Astrocyte (in vitro differentiated cells and primary cell): Measurements from ENCODE around the gene STRBP. TPM values are rescaled to one million over a fixed set of nuclear protein-coding genes. Genes with fewer than 3 reads are reported as not detected.
"Not testable (repeated sequence)": the region's sequence is repeated elsewhere in the genome, so short reads cannot be mapped to it uniquely, and the experiment has no call there.

ENCODE experiments used
- DNase-seq: peaks from one replicate; pipeline ENCODE4 v3.0.0-alpha.2; 2010; ENCODE audit warnings: low read depth
- FAIRE-seq: peaks from 2 replicates; lab custom pipeline; 2011; peaks lifted over from hg19 to GRCh38; lab: Jason Lieb, UNC
- H2AFZ ChIP-seq: 2 replicates; pipeline ENCODE4 v1.6.0; 2012; ENCODE audit warnings: low read depth, low read length, inconsistent platforms
- H3K27ac ChIP-seq: 2 replicates; pipeline ENCODE4 v1.5.1; 2011; ENCODE audit warnings: low read depth, low read length, inconsistent platforms
- H3K27me3 ChIP-seq: 2 replicates; pipeline ENCODE4 v1.6.0; 2011; ENCODE audit warnings: low read length, inconsistent platforms; ENCODE audit not compliant: insufficient read depth
- H3K36me3 ChIP-seq: 2 replicates; pipeline ENCODE4 v1.5.1; 2011; ENCODE audit warnings: low read length, inconsistent platforms; ENCODE audit not compliant: insufficient read depth
- H3K4me1 ChIP-seq: 2 replicates; pipeline ENCODE4 v1.5.1; 2011; ENCODE audit warnings: low read length, inconsistent platforms; ENCODE audit not compliant: insufficient read depth
- H3K4me2 ChIP-seq: 2 replicates; pipeline ENCODE4 v1.6.0; 2012; ENCODE audit warnings: low read length, inconsistent platforms
- H3K4me3 ChIP-seq: 2 replicates; pipeline ENCODE4 v1.5.1; 2011; ENCODE audit warnings: low read depth, mild to moderate bottlenecking, low read length, inconsistent platforms; ENCODE audit not compliant: insufficient read depth
- H3K79me2 ChIP-seq: 2 replicates; pipeline ENCODE4 v1.6.0; 2012; ENCODE audit warnings: mild to moderate bottlenecking, low read length, inconsistent platforms; ENCODE audit not compliant: insufficient read depth
- H3K9ac ChIP-seq: 2 replicates; pipeline ENCODE4 v1.6.0; 2012; ENCODE audit warnings: mild to moderate bottlenecking, low read length, inconsistent platforms
- H3K9me3 ChIP-seq: 2 replicates; pipeline ENCODE4 v1.5.1; 2012; ENCODE audit warnings: low read depth, mild to moderate bottlenecking, low read length, inconsistent platforms; ENCODE audit not compliant: insufficient read depth
- H4K20me1 ChIP-seq: 2 replicates; pipeline ENCODE4 v1.6.0; 2012; ENCODE audit warnings: low read length, inconsistent platforms; ENCODE audit not compliant: insufficient read depth
- H3K27ac Mint-ChIP-seq: one replicate; pipeline ENCODE4 v1.8.0; 2021; ENCODE audit warnings: mild to moderate bottlenecking, mixed read lengths; ENCODE audit not compliant: unreplicated experiment
- H3K27me3 Mint-ChIP-seq: one replicate; pipeline ENCODE4 v1.8.0; 2021; ENCODE audit warnings: low read depth, mixed read lengths; ENCODE audit not compliant: unreplicated experiment
- H3K36me3 Mint-ChIP-seq: one replicate; pipeline ENCODE4 v1.8.0; 2021; ENCODE audit warnings: low read depth, mixed read lengths; ENCODE audit not compliant: unreplicated experiment
- H3K4me1 Mint-ChIP-seq: one replicate; pipeline ENCODE4 v1.8.0; 2021; ENCODE audit warnings: low read depth, mixed read lengths; ENCODE audit not compliant: unreplicated experiment
- H3K4me3 Mint-ChIP-seq: one replicate; pipeline ENCODE4 v1.8.0; 2021; ENCODE audit warnings: mild to moderate bottlenecking, moderate library complexity, mixed read lengths; ENCODE audit not compliant: unreplicated experiment
- H3K9me3 Mint-ChIP-seq: one replicate; pipeline ENCODE4 v1.8.0; 2021; ENCODE audit warnings: mild to moderate bottlenecking, mixed read lengths; ENCODE audit not compliant: unreplicated experiment
- EZH2 ChIP-seq: IDR thresholded peaks from 2 replicates; pipeline ENCODE4 v1.6.1; 2012; ENCODE audit warnings: mild to moderate bottlenecking, low read length, inconsistent platforms; ENCODE audit not compliant: insufficient read depth
- total RNA-seq: library from RNA; stranded (reverse); gene quantifications from 2 replicates; pipeline ENCODE4 v1.2.1, GENCODE V29; 2021
- TF ChIP-seq, protein P1 (sequence below): IDR thresholded peaks from 2 replicates; pipeline ENCODE4 v1.5.1; 2011; ENCODE audit warnings: low read depth, mild to moderate bottlenecking, inconsistent platforms, low read length, moderate library complexity; ENCODE audit not compliant: insufficient read depth

The STRBP gene
- total RNA-seq, 1 donor from 2014 or later, result 13.1 TPM

DNA sequence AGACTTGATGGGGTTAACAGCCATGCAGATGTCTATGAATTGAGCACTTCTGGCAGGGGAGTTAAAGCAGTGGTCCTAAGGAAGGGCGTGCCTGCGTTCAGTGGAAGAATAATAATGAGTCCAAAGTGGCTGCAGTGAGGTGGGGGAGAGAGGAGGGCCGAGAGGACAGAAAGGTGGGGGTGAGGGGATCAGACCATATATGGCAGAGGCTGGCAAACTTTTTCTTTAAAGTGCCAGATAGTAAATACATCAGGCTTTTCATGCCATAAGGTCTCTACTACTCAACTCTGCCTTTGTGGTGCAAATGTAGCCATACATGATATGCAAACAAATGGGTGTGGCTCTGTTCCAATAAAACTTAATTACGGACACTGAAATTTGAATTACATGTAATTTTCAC lies 77.1 kb downstream of the STRBP start:
- Mint-ChIP-seq H3K27me3 (no peaks in the 10 kb centered on the region), H3K4me3 (no peak overlapping the region), H3K36me3 (no peaks in the 10 kb centered on the region), H3K9me3 (peaks cover 3% of the 10 kb centered on the region), H3K27ac (no peak overlapping the region), H3K4me1 (no peaks in the 10 kb centered on the region)
- TF ChIP-seq, protein P1, sequence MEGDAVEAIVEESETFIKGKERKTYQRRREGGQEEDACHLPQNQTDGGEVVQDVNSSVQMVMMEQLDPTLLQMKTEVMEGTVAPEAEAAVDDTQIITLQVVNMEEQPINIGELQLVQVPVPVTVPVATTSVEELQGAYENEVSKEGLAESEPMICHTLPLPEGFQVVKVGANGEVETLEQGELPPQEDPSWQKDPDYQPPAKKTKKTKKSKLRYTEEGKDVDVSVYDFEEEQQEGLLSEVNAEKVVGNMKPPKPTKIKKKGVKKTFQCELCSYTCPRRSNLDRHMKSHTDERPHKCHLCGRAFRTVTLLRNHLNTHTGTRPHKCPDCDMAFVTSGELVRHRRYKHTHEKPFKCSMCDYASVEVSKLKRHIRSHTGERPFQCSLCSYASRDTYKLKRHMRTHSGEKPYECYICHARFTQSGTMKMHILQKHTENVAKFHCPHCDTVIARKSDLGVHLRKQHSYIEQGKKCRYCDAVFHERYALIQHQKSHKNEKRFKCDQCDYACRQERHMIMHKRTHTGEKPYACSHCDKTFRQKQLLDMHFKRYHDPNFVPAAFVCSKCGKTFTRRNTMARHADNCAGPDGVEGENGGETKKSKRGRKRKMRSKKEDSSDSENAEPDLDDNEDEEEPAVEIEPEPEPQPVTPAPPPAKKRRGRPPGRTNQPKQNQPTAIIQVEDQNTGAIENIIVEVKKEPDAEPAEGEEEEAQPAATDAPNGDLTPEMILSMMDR, result no peak
- no peak for TF ChIP-seq EZH2
- H3K9me3 ChIP-seq, result no peaks in the 10 kb centered on the region
- H2AFZ ChIP-seq, result no peak overlapping the region
- no peak overlapping the region for H3K9ac ChIP-seq
- DNase-seq, result no peak
- H3K4me3 ChIP-seq, result no peak overlapping the region
- H3K4me1 ChIP-seq, result no peaks in the 10 kb centered on the region
- H3K36me3 ChIP-seq, result no peaks in the 10 kb centered on the region
- H3K27me3 ChIP-seq, result no peaks in the 10 kb centered on the region
- H3K4me2 ChIP-seq, result no peak overlapping the region
- no peaks in the 10 kb centered on the region for H3K79me2 ChIP-seq
- no peak overlapping the region for H3K27ac ChIP-seq
- no peak for FAIRE-seq
- no peaks in the 10 kb centered on the region for H4K20me1 ChIP-seq

DNA sequence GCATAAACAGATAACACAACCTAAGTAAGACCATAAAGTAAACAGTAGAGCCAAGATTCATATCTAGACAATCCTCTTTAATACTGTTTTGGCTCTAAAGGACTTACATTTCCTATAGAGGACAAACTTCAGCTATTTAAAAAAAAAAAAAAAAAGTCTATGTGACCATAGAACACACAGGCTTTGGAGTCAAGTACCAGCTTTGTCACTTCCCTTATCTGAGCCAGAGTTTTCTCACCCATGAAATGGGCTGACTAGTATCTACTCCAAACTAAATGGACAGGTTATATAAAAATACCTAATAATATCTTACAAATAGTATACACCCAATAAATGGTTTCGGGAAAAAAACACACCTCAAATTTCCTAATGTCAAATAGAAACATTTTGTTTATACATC lies 81.3 kb downstream of the STRBP start:
- H3K27me3 ChIP-seq, result no peaks in the 10 kb centered on the region
- no peaks in the 10 kb centered on the region for H3K9me3 ChIP-seq
- Mint-ChIP-seq H3K4me3 (no peak overlapping the region), H3K4me1 (no peaks in the 10 kb centered on the region), H3K27me3 (no peaks in the 10 kb centered on the region), H3K36me3 (no peaks in the 10 kb centered on the region), H3K9me3 (peaks cover 3% of the 10 kb centered on the region), H3K27ac (no peak overlapping the region)
- FAIRE-seq (no peak), DNase-seq (no peak)
- H2AFZ ChIP-seq, result no peak overlapping the region
- H3K9ac ChIP-seq, result no peak overlapping the region
- no peak overlapping the region for H3K4me2 ChIP-seq
- H3K27ac ChIP-seq, result no peak overlapping the region
- H3K4me3 ChIP-seq, result no peak overlapping the region
- H3K36me3 ChIP-seq, result no peaks in the 10 kb centered on the region
- H3K4me1 ChIP-seq, result no peaks in the 10 kb centered on the region
- no peaks in the 10 kb centered on the region for H3K79me2 ChIP-seq
- H4K20me1 ChIP-seq, result no peaks in the 10 kb centered on the region
- TF ChIP-seq, protein P1, result no peak
- no peak for TF ChIP-seq EZH2

DNA sequence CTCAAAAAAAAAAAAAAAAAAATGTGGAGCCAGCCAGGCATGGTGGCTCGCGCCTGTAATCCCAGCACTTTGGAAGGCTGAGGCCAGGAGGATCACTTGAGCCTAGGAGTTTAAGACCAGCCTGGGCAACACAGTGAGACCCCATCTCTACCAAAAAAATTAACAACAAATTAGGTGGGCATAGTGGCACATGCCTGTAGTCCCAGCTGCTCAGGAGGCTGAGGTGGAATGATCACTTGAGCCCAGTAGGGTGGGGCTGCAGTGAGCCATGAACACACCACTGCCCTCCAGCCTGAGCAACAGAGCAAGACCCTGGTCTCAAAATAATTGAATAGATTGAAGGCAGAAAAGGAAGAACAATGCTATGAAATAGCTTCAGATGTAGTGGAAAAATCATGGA lies 82.4 kb downstream of the STRBP start:
- H3K9me3 Mint-ChIP-seq, H3K9ac ChIP-seq, H3K4me1 ChIP-seq, H3K27ac Mint-ChIP-seq, H3K27me3 Mint-ChIP-seq, H3K36me3 ChIP-seq, FAIRE-seq, H3K4me1 Mint-ChIP-seq, H3K27ac ChIP-seq, H3K27me3 ChIP-seq, H2AFZ ChIP-seq, H3K79me2 ChIP-seq, H3K9me3 ChIP-seq, H3K4me3 Mint-ChIP-seq, H3K36me3 Mint-ChIP-seq, H3K4me2 ChIP-seq, H3K4me3 ChIP-seq, H4K20me1 ChIP-seq, DNase-seq: not testable (repeated sequence)
